GM12878 (cell line): Measurements from ENCODE around the gene CCHCR1. TPM values are rescaled to one million over a fixed set of nuclear protein-coding genes. Genes with fewer than 3 reads are reported as not detected.
A peak's percentile ranks its signal among the peaks of the same experiment; 100 is the strongest.

ENCODE experiments used
- ATAC-seq: fragments of 200-7000 bp; cut with Tn5 transposase; 3 replicates; pipeline ENCODE4 v1.9.1; 2020; ENCODE audit warnings: mild to moderate bottlenecking, moderate library complexity
- BruUV-seq: library from RNA; stranded (reverse); fragments of 400-500 nt; replicated peaks from 2 replicates; lab custom pipeline; 2021; lab: Mats Ljungman, UMichigan
- CTCF ChIA-PET: fragments of 300-600 bp; sonication (Branson Sonifier 250); formaldehyde crosslinking; extraction: SDS; loops from one replicate; lab custom pipeline; 2021; ENCODE audit warnings: inconsistent platforms; lab: Yijun Ruan, JAX
- POLR2A ChIA-PET: fragments of 350-600 bp; formaldehyde crosslinking; extraction: SDS; loops from one replicate; lab custom pipeline; 2021; ENCODE audit warnings: inconsistent platforms; lab: Charles Lee
- RAD21 ChIA-PET: fragments of 300-600 bp; sonication (Branson Sonifier 250); formaldehyde crosslinking; loops from one replicate; lab custom pipeline; 2023; ENCODE audit warnings: antibody characterized with exemption; ENCODE audit not compliant: unreplicated experiment; lab: Charles Lee
- SMC1A ChIA-PET: fragments of 300-600 bp; sonication (Branson Sonifier 250); formaldehyde crosslinking; loops from one replicate; lab custom pipeline; 2023; ENCODE audit not compliant: unreplicated experiment, uncharacterized antibody; lab: Charles Lee
- DNase-seq: peaks from one replicate; pipeline ENCODE4 v3.0.0-alpha.2; 2011; ENCODE audit warnings: low read depth, low spot score
- FAIRE-seq: peaks from 3 replicates; lab custom pipeline; 2011; peaks lifted over from hg19 to GRCh38; lab: Jason Lieb, UNC
- H2AFZ ChIP-seq: 2 replicates; pipeline ENCODE4 v1.6.0; 2011; ENCODE audit warnings: low read depth, low read length, control low read depth; ENCODE audit not compliant: control insufficient read depth
- H3K27ac ChIP-seq: 2 replicates; pipeline ENCODE4 v1.5.1; 2011; ENCODE audit warnings: control low read depth; ENCODE audit not compliant: control insufficient read depth, insufficient read depth
- H3K27me3 ChIP-seq, 2 experiments: replicated peaks in 1 of 2; 2 replicates each; pipeline versions ENCODE4 v1.6.0 to v1.6.1; 2011; ENCODE audit warnings: low read length in 1 of 2; ENCODE audit not compliant: control insufficient read depth in 2 of 2, insufficient read depth in 2 of 2
- H3K36me3 ChIP-seq, 2 experiments: 2 replicates each; pipeline ENCODE4 v1.5.1; 2011; ENCODE audit warnings: low read length in 1 of 2; ENCODE audit not compliant: control insufficient read depth in 2 of 2, insufficient read depth in 2 of 2
- H3K4me1 ChIP-seq: 2 replicates; pipeline ENCODE4 v1.6.1; 2011; ENCODE audit warnings: mild to moderate bottlenecking, low read length, moderate library complexity, mixed read lengths; ENCODE audit not compliant: control insufficient read depth, insufficient read depth
- H3K4me2 ChIP-seq: 2 replicates; pipeline ENCODE4 v1.6.0; 2011; ENCODE audit warnings: control low read depth; ENCODE audit not compliant: control insufficient read depth, insufficient read depth
- H3K4me3 ChIP-seq: fragments of 200-600 bp; sonication (generic); 2 replicates; pipeline ENCODE4 v1.5.1; 2016
- H3K79me2 ChIP-seq: 2 replicates; pipeline ENCODE4 v1.6.0; 2011; ENCODE audit warnings: low read length; ENCODE audit not compliant: control insufficient read depth, insufficient read depth
- H3K9ac ChIP-seq: 2 replicates; pipeline ENCODE4 v1.8.0; 2011; ENCODE audit warnings: low read length, control low read depth, mixed read lengths; ENCODE audit not compliant: control insufficient read depth, insufficient read depth
- H3K9me3 ChIP-seq: replicated peaks from 3 replicates; pipeline ENCODE4 v1.5.1; 2011; ENCODE audit warnings: mild to moderate bottlenecking, low read length; ENCODE audit not compliant: control insufficient read depth, insufficient read depth
- H4K20me1 ChIP-seq: 2 replicates; pipeline ENCODE4 v1.6.0; 2011; ENCODE audit not compliant: control insufficient read depth, insufficient read depth
- BCL11A ChIP-seq: IDR thresholded peaks from 2 replicates; pipeline ENCODE4 v1.6.1; 2011; ENCODE audit warnings: low read depth, low read length
- BRCA1 ChIP-seq: IDR thresholded peaks from 2 replicates; pipeline ENCODE4 v1.6.1; 2011; ENCODE audit warnings: low read depth, low read length, improper control_type of control experiment
- CEBPZ ChIP-seq: fragments of 150-350 bp; IDR thresholded peaks from 2 replicates; pipeline ENCODE4 v1.6.1; 2016; ENCODE audit warnings: low read depth, low read length
- KDM1A ChIP-seq: fragments of 200-600 bp; sonication (generic); IDR thresholded peaks from 2 replicates; pipeline ENCODE4 v1.6.1; 2016; ENCODE audit warnings: borderline replicate concordance
- MEF2A ChIP-seq: IDR thresholded peaks from 2 replicates; pipeline ENCODE4 v1.6.1; 2011; ENCODE audit warnings: low read depth, mild to moderate bottlenecking, low read length, moderate library complexity; ENCODE audit not compliant: insufficient read depth
- MYC ChIP-seq: IDR thresholded peaks from 2 replicates; pipeline ENCODE4 v1.6.1; 2011; ENCODE audit warnings: mild to moderate bottlenecking, low read length, moderate library complexity, inconsistent platforms; ENCODE audit not compliant: insufficient read depth, insufficient replicate concordance, insufficient read length, severe bottlenecking
- NFXL1 ChIP-seq: fragments of 450-650 bp; IDR thresholded peaks from 2 replicates; pipeline ENCODE4 v1.6.1; 2017; ENCODE audit warnings: antibody characterized with exemption, mild to moderate bottlenecking, borderline replicate concordance
- NR2C1 ChIP-seq: fragments of 450-650 bp; IDR thresholded peaks from 2 replicates; pipeline ENCODE4 v1.6.1; 2017; ENCODE audit warnings: antibody characterized with exemption, mild to moderate bottlenecking, moderate library complexity
- RAD21 ChIP-seq: IDR thresholded peaks from 2 replicates; pipeline ENCODE4 v1.6.1; 2011; ENCODE audit warnings: mild to moderate bottlenecking, low read depth, low read length, moderate library complexity; ENCODE audit not compliant: insufficient read depth
- SMAD1 ChIP-seq: fragments of 450-650 bp; IDR thresholded peaks from 2 replicates; pipeline ENCODE4 v1.6.1; 2018; ENCODE audit warnings: mild to moderate bottlenecking, low read depth; ENCODE audit not compliant: partially characterized antibody
- SMC3 ChIP-seq: IDR thresholded peaks from 2 replicates; pipeline ENCODE4 v1.6.1; 2011; ENCODE audit warnings: low read length, improper control_type of control experiment, borderline replicate concordance
- SRF ChIP-seq, 2 experiments: IDR thresholded peaks; 2 replicates each; pipeline ENCODE4 v1.6.1; 2011; ENCODE audit warnings: low read depth in 2 of 2, low read length in 2 of 2, mild to moderate bottlenecking in 1 of 2, moderate library complexity in 1 of 2
- ZNF24 ChIP-seq: fragments of 450-650 bp; IDR thresholded peaks from 2 replicates; pipeline ENCODE4 v1.6.1; 2017; ENCODE audit warnings: antibody characterized with exemption, mild to moderate bottlenecking
- WGBS: methylation state at CpG from one replicate; pipeline ENCODE4 v1.1.6; 2016; ENCODE audit warnings: low lambda C conversion rate; ENCODE audit not compliant: insufficient replicate concordance, insufficient coverage; ENCODE audit errors: missing lambda C conversion rate; 5-methylcytosine and 5-hydroxymethylcytosine counted together
- in situ Hi-C: fragments of 300-500 bp; cut with MboI; formaldehyde crosslinking; loops from 9 replicates; pipeline ENCODE4 v1.14.3; 2018; ENCODE audit warnings: mixed read lengths
- intact Hi-C: fragments of 100-400 bp; cut with micrococcal nuclease; formaldehyde crosslinking; loops from one replicate; pipeline ENCODE4 v1.14.2; 2022; ENCODE audit not compliant: unreplicated experiment
- polyA plus RNA-seq, 11 experiments: library from polyadenylated mRNA; depleted of rRNA in 4 of 11; unstranded in 6 of 11; stranded (reverse) in 5 of 11; fragments of >200 nt; fragmentation: Nextera tagmentation in 4 of 11; fragmentation: Illumina TruSeq in 1 of 11; extraction: Ambion mirVana in 4 of 11; extraction: Trizol in 1 of 11; gene quantifications; 1 replicate in 1 of 11; 2 replicates in 10 of 11; pipeline versions ENCODE4 v1.2.1 to v1.2.3, GENCODE V29; 2011 to 2016; ENCODE audit warnings: inconsistent platforms in 2 of 11, missing spikeins in 2 of 11, low read depth in 1 of 11
- total RNA-seq, 4 experiments: library from RNA; depleted of rRNA in 3 of 4; stranded (reverse); fragments of >200 nt in 3 of 4; fragmentation: Illumina TruSeq in 1 of 4; extraction: Trizol in 1 of 4; gene quantifications; 2 replicates each; pipeline versions ENCODE4 v1.2.1 to v1.2.3, GENCODE V29; 2013 to 2021

Gene CCHCR1
- total and polyA plus RNA-seq, 10 of the 15 experiments (the other 5 are each of a cell fraction or from before 2014, with no cell fraction given) = 1.0 to 35.2 (median 24.7) TPM

GRCh38 chr6:31161216-31162126 is 3.9 kb upstream of the CCHCR1 start:
- peaks cover 39% of the 10 kb centered on the region for H3K79me2 ChIP-seq
- no peak for FAIRE-seq
- H3K27ac ChIP-seq = no peak overlapping the region
- BruUV-seq = no TSS peak
- H3K4me1 ChIP-seq = peaks cover 32% of the 10 kb centered on the region
- DNase-seq = no peak
- SMC1A ChIA-PET = interaction anchor here (0.8 to 4.2 kb wide), 3 partner anchors 23 to 205 kb away, joined by 3 to 21 read pairs (median 4); no protein-coding TSS in a partner anchor
- RAD21 ChIA-PET = interaction anchor here (1.0 to 1.8 kb wide), 3 partner anchors 29 to 111 kb away, joined by 3 to 12 read pairs (median 4); no protein-coding TSS in a partner anchor
- CTCF ChIA-PET = interaction anchor here (1.0 to 2.5 kb wide), 3 partner anchors 26 to 35 kb away, joined by 5 to 15 read pairs (median 12); no protein-coding TSS in a partner anchor
- no peak for TF ChIP-seq SMC3
- TF ChIP-seq ZNF24 = no peak
- no peak for TF ChIP-seq MYC
- TF ChIP-seq NFXL1 = no peak
- TF ChIP-seq RAD21 = no peak
- TF ChIP-seq SRF (IDR thresholded peaks at IDR 0.05; ENCODE audit: low read depth in 2 of 2, low read length in 2 of 2) = no peak
- TF ChIP-seq CEBPZ = no peak
- TF ChIP-seq BCL11A = no peak
- TF ChIP-seq SMAD1 = no peak
- TF ChIP-seq NR2C1 = no peak
- no peak for TF ChIP-seq MEF2A
- TF ChIP-seq BRCA1 = no peak
- no peak for TF ChIP-seq KDM1A
- TF ChIP-seq, all 136 proteins: peak for 0
- no peaks in the 10 kb centered on the region; the same call in 1 of the 2 replicates for H4K20me1 ChIP-seq
- no peaks in the 10 kb centered on the region for H3K9me3 ChIP-seq
- H3K4me3 ChIP-seq = 0 out of 2 replicates have a peak overlapping the region, but pooled peaks have one; percentile 14
- in situ Hi-C loops = no loop called here
- no peak overlapping the region for H2AFZ ChIP-seq
- 88% methylated on average over 19 of the region's 19 CpGs for WGBS
- no peak overlapping the region for H3K9ac ChIP-seq
- intact Hi-C loops = no loop called here
- POLR2A ChIA-PET = interaction anchor here (0.5 to 3.0 kb wide), 8 partner anchors 12 to 443 kb away, joined by 3 to 10 read pairs (median 4); no protein-coding TSS in a partner anchor
- ATAC-seq = no peak
- peak overlapping the region; percentile 61 for H3K4me2 ChIP-seq
- H3K36me3 ChIP-seq = peaks cover 8 to 12% of the 10 kb centered on the region in 2 experiments
- no peaks in the 10 kb centered on the region for H3K27me3 ChIP-seq
